Measurements from ENCODE around the gene TCEAL1.

GRCh38 chrX:103613362-103613890, 15.3 kb upstream of the TCEAL1 start:
- TF ChIP-seq, protein P1, sequence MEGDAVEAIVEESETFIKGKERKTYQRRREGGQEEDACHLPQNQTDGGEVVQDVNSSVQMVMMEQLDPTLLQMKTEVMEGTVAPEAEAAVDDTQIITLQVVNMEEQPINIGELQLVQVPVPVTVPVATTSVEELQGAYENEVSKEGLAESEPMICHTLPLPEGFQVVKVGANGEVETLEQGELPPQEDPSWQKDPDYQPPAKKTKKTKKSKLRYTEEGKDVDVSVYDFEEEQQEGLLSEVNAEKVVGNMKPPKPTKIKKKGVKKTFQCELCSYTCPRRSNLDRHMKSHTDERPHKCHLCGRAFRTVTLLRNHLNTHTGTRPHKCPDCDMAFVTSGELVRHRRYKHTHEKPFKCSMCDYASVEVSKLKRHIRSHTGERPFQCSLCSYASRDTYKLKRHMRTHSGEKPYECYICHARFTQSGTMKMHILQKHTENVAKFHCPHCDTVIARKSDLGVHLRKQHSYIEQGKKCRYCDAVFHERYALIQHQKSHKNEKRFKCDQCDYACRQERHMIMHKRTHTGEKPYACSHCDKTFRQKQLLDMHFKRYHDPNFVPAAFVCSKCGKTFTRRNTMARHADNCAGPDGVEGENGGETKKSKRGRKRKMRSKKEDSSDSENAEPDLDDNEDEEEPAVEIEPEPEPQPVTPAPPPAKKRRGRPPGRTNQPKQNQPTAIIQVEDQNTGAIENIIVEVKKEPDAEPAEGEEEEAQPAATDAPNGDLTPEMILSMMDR (IDR thresholded peaks at IDR 0.05): no peak
- TF ChIP-seq EZH2 (IDR thresholded peaks at IDR 0.05; ENCODE audit: borderline replicate concordance, insufficient read depth, low read depth, low read length, poor library complexity, severe bottlenecking): no peak
